ENCODE measurements around the gene AK3. TPM values are rescaled to one million over a fixed set of nuclear protein-coding genes. Genes with fewer than 3 reads are reported as not detected.

The AK3 gene
- total RNA-seq, 2 experiments from 2014 or later: 32.6 to 41.0 TPM

DNA sequence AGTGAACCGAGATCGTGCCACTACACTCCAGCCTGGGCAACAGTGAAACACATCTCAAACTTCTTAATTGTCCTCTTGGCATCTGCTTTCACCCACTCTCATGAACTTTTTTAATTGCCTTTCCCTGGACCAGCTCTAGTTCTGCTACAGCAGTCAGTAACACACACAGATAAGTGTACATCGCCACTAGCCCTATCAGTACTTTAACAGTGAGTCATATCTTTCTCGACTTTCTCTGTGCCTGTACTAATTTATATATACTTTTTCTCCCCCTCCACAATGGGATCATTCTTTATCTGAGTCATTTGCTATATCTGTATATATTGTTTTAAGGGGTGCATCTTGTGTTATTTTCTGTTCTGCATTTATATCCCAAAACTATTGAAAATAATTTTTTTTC is 54.9 kb downstream of the AK3 start:
- no peak for DNase-seq
- ChIA-PET CTCF (interaction anchor here (0.5 kb wide), 1 partner anchor 41 kb away, joined by 3 read pairs; no protein-coding TSS in a partner anchor), POLR2A (no interaction called here)
- Mint-ChIP-seq H3K4me1 (peaks cover 52% of the 10 kb centered on the region), H3K9me3 (ENCODE audit: low read depth) (no peaks in the 10 kb centered on the region), H3K27ac (no peak overlapping the region), H3K4me3 (no peak overlapping the region), H3K27me3 (no peaks in the 10 kb centered on the region), H3K36me3 (ENCODE audit: low read depth) (peaks cover 34% of the 10 kb centered on the region)
- ATAC-seq: peak; percentile 33
- intact Hi-C loops (cut with DNase I, micrococcal nuclease): no loop called here

DNA sequence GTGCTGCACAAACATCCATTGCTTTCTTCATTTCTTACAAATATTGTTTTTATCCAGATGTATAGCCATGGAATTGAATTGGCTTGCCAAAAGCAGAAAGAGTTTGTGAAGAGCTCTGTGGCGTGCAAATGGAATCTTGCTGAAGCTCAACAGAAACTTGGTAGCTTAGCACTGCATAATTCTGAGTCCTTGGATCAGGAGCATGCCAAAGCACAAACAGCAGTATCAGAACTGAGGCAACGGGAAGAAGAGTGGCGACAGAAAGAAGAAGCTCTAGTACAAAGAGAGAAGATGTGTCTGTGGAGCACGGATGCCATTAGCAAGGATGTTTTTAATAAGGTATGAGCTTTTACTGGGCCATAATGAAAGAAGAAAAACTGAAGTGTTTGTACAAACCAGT is 56.2 kb downstream of the AK3 start:
- ATAC-seq (no peak), DNase-seq (no peak)
- Mint-ChIP-seq H3K27me3 (no peaks in the 10 kb centered on the region), H3K27ac (no peak overlapping the region), H3K36me3 (ENCODE audit: low read depth) (peaks cover 24% of the 10 kb centered on the region), H3K4me3 (no peak overlapping the region), H3K4me1 (peaks cover 39% of the 10 kb centered on the region), H3K9me3 (ENCODE audit: low read depth) (no peaks in the 10 kb centered on the region)
- intact Hi-C loops (cut with DNase I, micrococcal nuclease): loop anchor here in 1 of 2 experiments (5.0 kb wide), 1 partner anchor 752 kb away; the partner anchor contains the start of gene PLGRKT
- ChIA-PET CTCF (interaction anchor here (1.4 kb wide), 1 partner anchor 44 kb away, joined by 3 read pairs; no protein-coding TSS in a partner anchor), POLR2A (no interaction called here)

- intact Hi-C loops (cut with DNase I, micrococcal nuclease): loop anchor here in 1 of 2 experiments (5.0 kb wide), 1 partner anchor 757 kb away; the partner anchor contains the start of gene PLGRKT
- no peak overlapping the region for H3K4me3 Mint-ChIP-seq
- no peaks in the 10 kb centered on the region for H3K27me3 Mint-ChIP-seq
- POLR2A ChIA-PET: interaction anchor here (0.6 to 0.8 kb wide), 2 partner anchors 20 to 60 kb away, joined by 3 to 7 read pairs; no protein-coding TSS in a partner anchor
- H3K27ac Mint-ChIP-seq: no peak overlapping the region
- peaks cover 20% of the 10 kb centered on the region for H3K4me1 Mint-ChIP-seq
- DNase-seq (no peak), ATAC-seq (no peak)
- no peaks in the 10 kb centered on the region for H3K9me3 Mint-ChIP-seq (ENCODE audit: low read depth)
- peaks cover 17% of the 10 kb centered on the region for H3K36me3 Mint-ChIP-seq (ENCODE audit: low read depth)
- CTCF ChIA-PET: interaction anchor here (1.0 to 1.4 kb wide), 4 partner anchors 15 to 61 kb away, joined by 3 to 5 read pairs (median 4); partner anchors contain the start of gene AK3
These were observed 60.3 kb downstream of the AK3 start for GRCh38 chr9:4680750-4681149.

GRCh38 chr9:4680173-4680525 is 60.9 kb downstream of the AK3 start:
- POLR2A ChIA-PET: interaction anchor here (0.6 kb wide), 1 partner anchor 19 kb away, joined by 7 read pairs; no protein-coding TSS in a partner anchor
- intact Hi-C loops (cut with DNase I, micrococcal nuclease): loop anchor here in 1 of 2 experiments (5.0 kb wide), 1 partner anchor 757 kb away; the partner anchor contains the start of gene PLGRKT

DNA sequence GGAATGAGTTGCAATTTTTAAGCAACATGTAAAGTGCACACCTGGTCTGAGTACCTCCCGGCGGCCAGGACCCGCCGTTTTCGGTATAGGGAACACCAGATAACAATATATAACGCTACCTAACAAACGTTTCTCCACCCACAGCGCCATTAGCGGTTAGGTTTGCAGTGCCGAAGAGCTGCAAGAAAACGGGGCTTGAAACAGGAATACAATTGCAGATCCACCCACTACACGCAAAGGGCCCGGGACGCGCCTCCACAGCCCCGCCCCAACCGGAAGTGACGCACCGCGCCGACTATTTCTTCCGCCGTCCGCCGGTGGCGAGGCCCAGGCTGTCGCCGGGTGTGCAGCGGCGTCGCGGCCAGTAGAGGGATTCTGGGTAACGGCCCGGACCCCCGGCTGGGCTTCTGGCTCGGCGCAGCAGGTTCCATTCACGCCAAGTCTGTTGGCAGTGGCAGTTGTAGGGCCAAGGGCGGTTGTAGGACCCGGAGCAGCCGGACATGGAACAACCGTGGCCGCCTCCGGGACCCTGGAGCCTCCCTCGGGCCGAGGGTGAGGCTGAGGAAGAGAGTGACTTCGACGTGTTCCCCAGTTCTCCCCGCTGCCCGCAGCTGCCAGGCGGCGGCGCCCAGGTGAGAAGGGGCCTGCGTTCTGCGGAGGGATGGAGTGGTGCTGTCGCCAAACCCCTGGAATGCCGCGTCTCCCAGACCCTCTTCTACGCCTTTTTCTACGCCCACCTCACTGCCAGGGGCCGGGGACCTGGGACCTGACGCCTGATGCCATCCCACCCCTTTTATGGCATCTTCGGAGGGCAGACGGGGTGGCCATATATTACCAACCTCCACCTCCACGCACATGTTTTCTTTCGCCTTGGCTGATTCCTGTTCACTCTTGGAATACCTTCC is 61.5 kb downstream of the AK3 start, which contains the start of gene CDC37L1:
TSS of gene CDC37L1 (plus strand) at position 302 of the 905 bp plus-strand sequence. CDS start at position 501, 199 bp downstream.
- intact Hi-C loops (cut with DNase I, micrococcal nuclease): loop anchor here (1.0 to 10.0 kb wide), 17 partner anchors 10 to 1735 kb away; partner anchors contain the start of genes CD274 (in 2 of the 2), PLPP6 (in 2 of the 2), RCL1 (in 2 of the 2) and RFX3 (in 2 of the 2)
- CTCF ChIA-PET: interaction anchor here (0.6 to 1.4 kb wide), 5 partner anchors 23 to 364 kb away, joined by 3 read pairs; partner anchors contain the start of gene AK3
- H3K4me1 Mint-ChIP-seq: peaks cover 11% of the 10 kb centered on the region
- DNase-seq: peak; percentile 99
- H3K9me3 Mint-ChIP-seq (ENCODE audit: low read depth): no peaks in the 10 kb centered on the region
- H3K4me3 Mint-ChIP-seq: no peak within 1 kb of the TSS
- ATAC-seq: peak; percentile 95
- H3K27ac Mint-ChIP-seq: no peak within 1 kb of the TSS
- no peaks in the 10 kb centered on the region for H3K27me3 Mint-ChIP-seq
- POLR2A ChIA-PET: interaction anchor here (1.0 kb wide), 2 partner anchors 62 to 114 kb away, joined by 3 read pairs; partner anchors contain the start of gene AK3
- peaks cover 9% of the 10 kb centered on the region for H3K36me3 Mint-ChIP-seq (ENCODE audit: low read depth)

More at GRCh38 chr9:4680173-4680525, 60.9 kb downstream of the AK3 start:
- Mint-ChIP-seq H3K4me3 (no peak overlapping the region), H3K27me3 (no peaks in the 10 kb centered on the region), H3K27ac (no peak overlapping the region), H3K4me1 (peaks cover 16% of the 10 kb centered on the region), H3K36me3 (ENCODE audit: low read depth) (peaks cover 14% of the 10 kb centered on the region), H3K9me3 (ENCODE audit: low read depth) (no peaks in the 10 kb centered on the region)
- no peak for ATAC-seq
- CTCF ChIA-PET: interaction anchor here (1.1 to 1.4 kb wide), 3 partner anchors 16 to 76 kb away, joined by 3 read pairs; no protein-coding TSS in a partner anchor
- no peak for DNase-seq

GRCh38 chr9:4678679-4679267 is 62.2 kb downstream of the AK3 start:
- intact Hi-C loops (cut with DNase I, micrococcal nuclease): loop anchor here (1.0 to 10.0 kb wide), 16 partner anchors 11 to 1736 kb away; partner anchors contain the start of genes CD274 (in 2 of the 2), PLPP6 (in 2 of the 2), RCL1 (in 2 of the 2) and RFX3 (in 2 of the 2)
- H3K4me3 Mint-ChIP-seq: no peak overlapping the region
- H3K4me1 Mint-ChIP-seq: peaks cover 7% of the 10 kb centered on the region
- no peak overlapping the region for H3K27ac Mint-ChIP-seq
- ATAC-seq: peak; percentile 20
- peaks cover 6% of the 10 kb centered on the region for H3K36me3 Mint-ChIP-seq (ENCODE audit: low read depth)
- no peaks in the 10 kb centered on the region for H3K9me3 Mint-ChIP-seq (ENCODE audit: low read depth)
- H3K27me3 Mint-ChIP-seq: no peaks in the 10 kb centered on the region
- CTCF ChIA-PET: interaction anchor here (1.0 to 1.4 kb wide), 4 partner anchors 13 to 74 kb away, joined by 3 to 6 read pairs (median 3); partner anchors contain the start of genes AK3 and SPATA6L
- POLR2A ChIA-PET: interaction anchor here (1.0 kb wide), 2 partner anchors 62 to 115 kb away, joined by 3 read pairs; partner anchors contain the start of gene AK3
- no peak for DNase-seq

GRCh38 chr9:4677392-4677791 is 63.6 kb downstream of the AK3 start:
- Mint-ChIP-seq H3K9me3 (ENCODE audit: low read depth) (no peaks in the 10 kb centered on the region), H3K36me3 (ENCODE audit: low read depth) (no peaks in the 10 kb centered on the region), H3K27ac (no peak overlapping the region), H3K27me3 (no peaks in the 10 kb centered on the region), H3K4me1 (no peaks in the 10 kb centered on the region), H3K4me3 (no peak overlapping the region)
- POLR2A ChIA-PET: no interaction called here
- intact Hi-C loops (cut with DNase I, micrococcal nuclease): loop anchor here (5.0 to 10.0 kb wide), 6 partner anchors 155 to 1737 kb away; partner anchors contain the start of genes RFX3 (in 2 of the 2), CD274 (in 1 of the 2), RIC1 (in 1 of the 2) and UHRF2 (in 1 of the 2)
- DNase-seq (no peak), ATAC-seq (no peak)
- CTCF ChIA-PET: interaction anchor here (0.9 to 1.0 kb wide), 2 partner anchors 12 to 73 kb away, joined by 3 to 6 read pairs; partner anchors contain the start of gene SPATA6L

- H3K9me3 Mint-ChIP-seq (ENCODE audit: low read depth): no peaks in the 10 kb centered on the region
- ATAC-seq (no peak), DNase-seq (no peak)
- CTCF ChIA-PET: interaction anchor here (0.8 to 1.0 kb wide), 3 partner anchors 10 to 135 kb away, joined by 3 to 4 read pairs (median 4); partner anchors contain the start of gene PLPP6
- no peaks in the 10 kb centered on the region for H3K36me3 Mint-ChIP-seq (ENCODE audit: low read depth)
- no peaks in the 10 kb centered on the region for H3K27me3 Mint-ChIP-seq
- H3K27ac Mint-ChIP-seq: no peak overlapping the region
- POLR2A ChIA-PET: no interaction called here
- H3K4me1 Mint-ChIP-seq: peaks cover 10% of the 10 kb centered on the region
- intact Hi-C loops (cut with DNase I, micrococcal nuclease): loop anchor here (5.0 to 10.0 kb wide), 6 partner anchors 158 to 1740 kb away; partner anchors contain the start of genes RFX3 (in 2 of the 2), CD274 (in 1 of the 2), RIC1 (in 1 of the 2) and UHRF2 (in 1 of the 2)
- H3K4me3 Mint-ChIP-seq: no peak overlapping the region
These were observed 66.2 kb downstream of the AK3 start for GRCh38 chr9:4674783-4675182.

DNA sequence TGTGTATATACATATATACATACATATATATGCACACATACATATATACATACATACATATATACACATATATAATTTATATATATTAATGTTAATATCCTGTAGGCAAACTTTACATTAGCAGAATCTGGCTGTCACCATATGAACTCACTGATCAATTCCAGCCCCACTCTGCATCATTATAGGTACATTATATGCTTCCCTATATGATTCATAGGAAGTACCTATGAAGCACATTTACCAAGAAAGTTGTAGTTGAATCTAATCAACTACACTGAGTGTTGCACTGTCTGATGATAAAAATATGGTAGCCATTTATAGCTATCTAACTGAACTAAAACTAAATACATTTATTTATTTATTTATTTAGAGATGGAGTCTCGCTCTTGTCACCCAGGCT is 69.3 kb downstream of the AK3 start:
- H3K27me3 Mint-ChIP-seq: no peaks in the 10 kb centered on the region
- ATAC-seq (peak; percentile 42), DNase-seq (no peak)
- POLR2A ChIA-PET: no interaction called here
- peaks cover 28% of the 10 kb centered on the region for H3K4me1 Mint-ChIP-seq
- no peaks in the 10 kb centered on the region for H3K9me3 Mint-ChIP-seq (ENCODE audit: low read depth)
- H3K4me3 Mint-ChIP-seq: no peak overlapping the region
- intact Hi-C loops (cut with DNase I, micrococcal nuclease): loop anchor here (10.0 kb wide), 3 partner anchors 783 to 1743 kb away; partner anchors contain the start of genes CD274 (in 1 of the 2) and UHRF2 (in 1 of the 2)
- no peak overlapping the region for H3K27ac Mint-ChIP-seq
- CTCF ChIA-PET: interaction anchor here (0.8 kb wide), 1 partner anchor 15 kb away, joined by 3 read pairs; no protein-coding TSS in a partner anchor
- H3K36me3 Mint-ChIP-seq (ENCODE audit: low read depth): no peaks in the 10 kb centered on the region

DNA sequence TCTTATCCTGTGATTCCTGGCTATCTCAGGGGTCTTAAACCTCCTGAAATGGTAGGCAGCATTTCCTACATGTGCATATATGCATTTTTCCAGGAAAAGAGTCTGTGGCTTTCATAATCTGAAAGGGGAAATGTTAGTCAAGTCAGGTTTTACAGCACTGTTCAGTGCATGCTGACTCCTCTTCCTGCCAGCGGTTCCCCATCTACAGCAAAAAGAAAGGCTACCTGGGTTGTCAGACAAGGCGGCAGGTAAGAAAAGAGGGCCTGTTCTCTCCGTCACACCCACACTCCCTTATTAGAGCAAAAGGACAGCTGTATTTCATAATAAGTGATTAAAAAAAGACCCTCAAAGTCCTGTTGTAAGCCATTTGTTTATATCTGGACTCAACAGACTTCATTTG is 70.4 kb downstream of the AK3 start:
- CTCF ChIA-PET: no interaction called here

More for the DNA sequence above, 70.4 kb downstream of the AK3 start:
- Mint-ChIP-seq H3K27ac (peak overlapping the region; percentile 65), H3K27me3 (no peaks in the 10 kb centered on the region), H3K4me1 (peaks cover 40% of the 10 kb centered on the region), H3K9me3 (ENCODE audit: low read depth) (no peaks in the 10 kb centered on the region), H3K36me3 (ENCODE audit: low read depth) (no peaks in the 10 kb centered on the region), H3K4me3 (no peak overlapping the region)
- DNase-seq: no peak
- ATAC-seq: no peak
- POLR2A ChIA-PET: no interaction called here
- intact Hi-C loops (cut with DNase I, micrococcal nuclease): loop anchor here (10.0 kb wide), 3 partner anchors 784 to 1744 kb away; partner anchors contain the start of genes CD274 (in 1 of the 2) and UHRF2 (in 1 of the 2)

Data from activated CD4-positive, alpha-beta T cell treated with anti-CD3 and anti-CD28 coated beads for 36 hours (primary cell).